ENCODE measurements around the gene CCDC159. TPM values are rescaled to one million over a fixed set of nuclear protein-coding genes. Genes with fewer than 3 reads are reported as not detected.

The CCDC159 gene
- total and polyA plus RNA-seq, 2 donors (not counting 1 experiment from before 2014, with no cell fraction given): 57.5 to 128 TPM

DNA sequence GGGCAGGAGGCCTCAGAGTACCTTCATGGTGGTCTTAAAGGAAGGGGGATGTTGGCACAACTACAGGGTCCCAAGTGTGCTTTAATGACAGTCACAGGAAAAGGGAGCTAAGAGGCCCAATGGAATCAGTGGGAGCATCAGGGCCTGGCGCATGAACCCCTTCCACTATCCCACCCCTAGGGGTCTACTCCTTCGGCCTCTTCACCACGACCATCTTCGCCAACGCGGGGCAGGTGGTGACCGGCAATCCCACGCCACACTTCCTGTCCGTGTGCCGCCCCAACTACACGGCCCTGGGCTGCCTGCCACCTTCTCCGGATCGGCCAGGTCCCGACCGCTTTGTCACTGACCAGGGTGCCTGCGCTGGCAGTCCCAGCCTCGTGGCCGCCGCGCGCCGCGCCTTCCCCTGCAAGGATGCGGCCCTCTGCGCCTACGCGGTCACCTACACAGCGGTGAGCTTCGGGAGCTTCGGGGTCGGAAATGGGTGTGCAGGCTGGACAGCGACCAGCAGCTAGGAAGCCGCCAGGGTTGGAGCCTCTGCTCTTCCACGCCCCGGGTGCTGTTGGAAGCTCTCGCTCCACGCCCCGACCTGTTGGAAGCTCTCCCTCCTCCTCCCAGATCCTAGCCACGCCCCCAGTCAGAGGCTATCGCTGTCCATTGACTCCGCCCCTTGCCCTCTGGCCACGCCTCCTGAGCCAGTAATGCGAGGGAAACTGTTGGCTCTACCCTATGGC is 14.9 kb downstream of the CCDC159 start:
- Histone ChIP-seq H3K27me3 (replicated peaks in 1 of 4; ENCODE audit: control extremely low read depth in 1 of 4, control insufficient read depth in 3 of 4, insufficient read depth in 4 of 4, low read length in 3 of 4) (peaks cover 0 to 4% (median 0%) of the 10 kb centered on the region in 4 experiments), H3K4me3 (ENCODE audit: control extremely low read depth in 1 of 5, extremely low read depth in 1 of 5, insufficient read depth in 1 of 5, low read depth in 2 of 5, low read length in 4 of 5) (no peak overlapping the region), H3K4me1 (ENCODE audit: control insufficient read depth in 2 of 2, insufficient read depth in 2 of 2, low read length in 2 of 2) (no peaks in the 10 kb centered on the region), H2AFZ (ENCODE audit: insufficient read depth, low read depth, low read length, poor library complexity, severe bottlenecking) (no peak overlapping the region), H3K27ac (ENCODE audit: low read length in 2 of 2) (no peak overlapping the region), H3K79me2 (ENCODE audit: control insufficient read depth, insufficient read depth, low read length) (no peaks in the 10 kb centered on the region), H4K20me1 (ENCODE audit: control insufficient read depth, insufficient read depth, low read length, poor library complexity, severe bottlenecking) (no peaks in the 10 kb centered on the region), H3K4me2 (replicated peaks; ENCODE audit: low read depth, low read length, poor library complexity, severe bottlenecking) (no peak overlapping the region), H3K36me3 (replicated peaks in 1 of 2; ENCODE audit: control extremely low read depth in 1 of 2, control insufficient read depth in 1 of 2, extremely low read depth in 1 of 2, insufficient read depth in 2 of 2, low read length in 1 of 2) (peaks cover 0 to 9% of the 10 kb centered on the region in 2 experiments), H3K9me3 (ENCODE audit: control extremely low read depth in 1 of 3, control insufficient read depth in 2 of 3, insufficient read depth in 1 of 3, low read length in 2 of 3) (no peaks in the 10 kb centered on the region), H3K9ac (ENCODE audit: low read length) (no peak overlapping the region)
- CTCF ChIA-PET: interaction anchor here (0.7 kb wide), 1 partner anchor 237 kb away, joined by 3 read pairs; no protein-coding TSS in a partner anchor
- intact Hi-C loops (cut with micrococcal nuclease): no loop called here
- Mint-ChIP-seq H3K4me1 (peaks cover 2% of the 10 kb centered on the region), H3K9me3 (ENCODE audit: insufficient read depth) (no peaks in the 10 kb centered on the region), H3K4me3 (no peak overlapping the region), H3K27ac (no peak overlapping the region), H3K27me3 (peaks cover 3% of the 10 kb centered on the region)
- no peak for ATAC-seq (ENCODE audit: low read depth)
- 94% methylated on average over 43 of the region's 43 CpGs for WGBS (ENCODE audit: insufficient coverage)
- DNase-seq: no peak
- POLR2A ChIA-PET: interaction anchor here (0.6 kb wide), 1 partner anchor 289 kb away, joined by 9 read pairs; no protein-coding TSS in a partner anchor
- TF ChIP-seq, protein P1, sequence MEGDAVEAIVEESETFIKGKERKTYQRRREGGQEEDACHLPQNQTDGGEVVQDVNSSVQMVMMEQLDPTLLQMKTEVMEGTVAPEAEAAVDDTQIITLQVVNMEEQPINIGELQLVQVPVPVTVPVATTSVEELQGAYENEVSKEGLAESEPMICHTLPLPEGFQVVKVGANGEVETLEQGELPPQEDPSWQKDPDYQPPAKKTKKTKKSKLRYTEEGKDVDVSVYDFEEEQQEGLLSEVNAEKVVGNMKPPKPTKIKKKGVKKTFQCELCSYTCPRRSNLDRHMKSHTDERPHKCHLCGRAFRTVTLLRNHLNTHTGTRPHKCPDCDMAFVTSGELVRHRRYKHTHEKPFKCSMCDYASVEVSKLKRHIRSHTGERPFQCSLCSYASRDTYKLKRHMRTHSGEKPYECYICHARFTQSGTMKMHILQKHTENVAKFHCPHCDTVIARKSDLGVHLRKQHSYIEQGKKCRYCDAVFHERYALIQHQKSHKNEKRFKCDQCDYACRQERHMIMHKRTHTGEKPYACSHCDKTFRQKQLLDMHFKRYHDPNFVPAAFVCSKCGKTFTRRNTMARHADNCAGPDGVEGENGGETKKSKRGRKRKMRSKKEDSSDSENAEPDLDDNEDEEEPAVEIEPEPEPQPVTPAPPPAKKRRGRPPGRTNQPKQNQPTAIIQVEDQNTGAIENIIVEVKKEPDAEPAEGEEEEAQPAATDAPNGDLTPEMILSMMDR (IDR thresholded peaks at IDR 0.05): no peak
- no peak for TF ChIP-seq EZH2 (IDR thresholded peaks at IDR 0.05; ENCODE audit: borderline replicate concordance, insufficient read depth, low read depth, low read length, poor library complexity, severe bottlenecking)

Data from B cell (primary cell).